Measurements from ENCODE around the gene MAG. TPM values are rescaled to one million over a fixed set of nuclear protein-coding genes. Genes with fewer than 3 reads are reported as not detected.

The MAG gene
- total RNA-seq, 1 experiment from 2014 or later, result not detected

DNA sequence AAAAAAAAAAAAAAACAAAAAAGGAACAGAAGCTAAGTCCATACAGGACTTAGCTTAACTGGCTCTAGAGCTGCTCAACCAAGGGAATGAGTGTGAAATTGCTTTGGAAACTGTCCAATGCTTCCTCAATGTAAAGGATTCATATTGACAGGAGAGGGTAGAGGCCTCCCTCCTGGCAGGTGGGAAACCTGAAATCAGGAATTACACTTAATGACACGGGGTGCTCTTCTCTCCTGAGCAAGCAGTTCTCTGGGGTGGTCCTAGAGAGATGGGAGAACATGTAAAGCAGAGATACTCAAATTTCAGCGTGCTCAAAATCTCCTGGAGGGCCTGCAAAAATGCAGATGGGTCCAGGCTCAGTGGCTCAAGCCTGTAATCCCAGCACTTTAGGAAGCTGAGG is 3.6 kb upstream of the MAG start:
- TF ChIP-seq, protein P1, sequence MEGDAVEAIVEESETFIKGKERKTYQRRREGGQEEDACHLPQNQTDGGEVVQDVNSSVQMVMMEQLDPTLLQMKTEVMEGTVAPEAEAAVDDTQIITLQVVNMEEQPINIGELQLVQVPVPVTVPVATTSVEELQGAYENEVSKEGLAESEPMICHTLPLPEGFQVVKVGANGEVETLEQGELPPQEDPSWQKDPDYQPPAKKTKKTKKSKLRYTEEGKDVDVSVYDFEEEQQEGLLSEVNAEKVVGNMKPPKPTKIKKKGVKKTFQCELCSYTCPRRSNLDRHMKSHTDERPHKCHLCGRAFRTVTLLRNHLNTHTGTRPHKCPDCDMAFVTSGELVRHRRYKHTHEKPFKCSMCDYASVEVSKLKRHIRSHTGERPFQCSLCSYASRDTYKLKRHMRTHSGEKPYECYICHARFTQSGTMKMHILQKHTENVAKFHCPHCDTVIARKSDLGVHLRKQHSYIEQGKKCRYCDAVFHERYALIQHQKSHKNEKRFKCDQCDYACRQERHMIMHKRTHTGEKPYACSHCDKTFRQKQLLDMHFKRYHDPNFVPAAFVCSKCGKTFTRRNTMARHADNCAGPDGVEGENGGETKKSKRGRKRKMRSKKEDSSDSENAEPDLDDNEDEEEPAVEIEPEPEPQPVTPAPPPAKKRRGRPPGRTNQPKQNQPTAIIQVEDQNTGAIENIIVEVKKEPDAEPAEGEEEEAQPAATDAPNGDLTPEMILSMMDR (IDR thresholded peaks at IDR 0.05; ENCODE audit: unreplicated experiment), result no peak
- CTCF ChIA-PET, result interaction anchor here (0.6 kb wide), 1 partner anchor 184 kb away, joined by 3 read pairs; no protein-coding TSS in a partner anchor
- H3K4me3 Mint-ChIP-seq (ENCODE audit: unreplicated experiment), result no peak overlapping the region
- no TSS peak for BruUV-seq (replicated peaks)
- no peak for DNase-seq (ENCODE audit: unreplicated experiment)
- no peak overlapping the region for H3K27ac Mint-ChIP-seq (ENCODE audit: low read depth, unreplicated experiment)
- H3K27me3 Mint-ChIP-seq (ENCODE audit: insufficient read depth, unreplicated experiment), result peaks cover 49% of the 10 kb centered on the region
- no peaks in the 10 kb centered on the region for H3K9me3 Mint-ChIP-seq (ENCODE audit: unreplicated experiment)
- intact Hi-C loops (cut with micrococcal nuclease), result no loop called here
- POLR2A ChIA-PET, result no interaction called here
- no peaks in the 10 kb centered on the region for H3K36me3 Mint-ChIP-seq (ENCODE audit: insufficient read depth, unreplicated experiment)
- H3K4me1 Mint-ChIP-seq (ENCODE audit: insufficient read depth, unreplicated experiment), result no peaks in the 10 kb centered on the region

DNA sequence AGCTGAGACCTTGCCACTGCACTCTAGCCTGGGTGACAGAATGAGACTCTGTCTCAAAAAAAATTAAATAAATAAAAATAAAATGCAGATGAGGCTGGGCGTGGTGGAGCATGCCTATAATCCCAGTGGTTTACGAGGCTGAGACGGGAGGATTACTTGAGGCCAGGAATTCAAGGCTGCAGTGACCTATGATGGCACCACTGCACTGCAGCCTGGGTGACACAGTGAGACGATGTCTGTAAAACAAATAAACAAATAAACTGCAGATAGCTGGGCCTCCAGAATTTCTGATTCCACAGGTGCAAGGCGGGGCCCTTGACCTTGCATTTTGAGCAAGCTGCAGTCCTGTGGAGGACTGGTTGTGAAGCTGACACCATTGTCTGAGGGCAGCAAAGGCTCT is 3.1 kb upstream of the MAG start:
- intact Hi-C loops (cut with micrococcal nuclease), result no loop called here
- Mint-ChIP-seq H3K27ac (ENCODE audit: low read depth, unreplicated experiment) (no peak overlapping the region), H3K4me3 (ENCODE audit: unreplicated experiment) (no peak overlapping the region), H3K4me1 (ENCODE audit: insufficient read depth, unreplicated experiment) (no peaks in the 10 kb centered on the region), H3K36me3 (ENCODE audit: insufficient read depth, unreplicated experiment) (no peaks in the 10 kb centered on the region), H3K9me3 (ENCODE audit: unreplicated experiment) (no peaks in the 10 kb centered on the region), H3K27me3 (ENCODE audit: insufficient read depth, unreplicated experiment) (peaks cover 49% of the 10 kb centered on the region)
- DNase-seq (ENCODE audit: unreplicated experiment), result no peak
- POLR2A ChIA-PET, result no interaction called here
- no TSS peak for BruUV-seq (replicated peaks)
- CTCF ChIA-PET, result interaction anchor here (0.6 to 0.7 kb wide), 3 partner anchors 40 to 184 kb away, joined by 3 read pairs; no protein-coding TSS in a partner anchor
- TF ChIP-seq, protein P1 (IDR thresholded peaks at IDR 0.05; ENCODE audit: unreplicated experiment), result no peak

DNA sequence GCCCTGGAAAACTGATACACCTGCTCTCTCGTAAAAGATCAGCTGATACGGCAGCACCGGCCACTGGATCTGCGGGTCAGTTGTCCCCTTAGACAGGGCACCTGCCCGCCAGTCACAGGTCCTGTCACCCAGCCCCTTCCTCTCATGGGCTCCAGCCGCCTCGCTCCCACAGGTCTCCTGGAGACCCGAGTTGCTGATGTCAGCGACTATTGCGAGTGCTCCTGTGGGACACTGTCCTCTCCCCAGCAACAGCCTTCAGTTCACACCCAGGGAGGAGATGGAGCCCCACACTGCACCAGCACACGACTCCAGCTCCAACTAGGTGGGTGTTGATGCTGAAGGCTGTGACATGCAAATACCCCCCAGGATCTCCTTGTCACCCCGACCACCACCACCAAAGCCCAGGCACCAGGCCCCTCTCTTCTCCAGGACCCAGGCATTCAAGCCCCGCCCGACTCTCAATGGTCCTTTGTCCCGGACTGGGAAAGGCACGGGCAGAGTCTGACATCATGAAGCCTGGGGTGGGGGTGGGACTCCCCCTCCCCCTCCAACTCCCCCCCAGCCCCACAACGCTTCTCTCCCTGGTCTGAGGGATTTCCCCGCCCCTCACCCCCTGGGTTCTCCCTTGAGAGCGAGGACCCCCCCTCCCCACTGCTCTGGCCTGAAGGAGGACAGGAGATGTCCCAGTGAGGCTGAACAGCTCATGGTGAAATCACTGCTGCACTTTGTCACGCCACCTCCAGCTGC is 1.4 kb upstream of the MAG start:
- no peak for DNase-seq (ENCODE audit: unreplicated experiment)
- Mint-ChIP-seq H3K27me3 (ENCODE audit: insufficient read depth, unreplicated experiment) (peaks cover 47% of the 10 kb centered on the region), H3K9me3 (ENCODE audit: unreplicated experiment) (no peaks in the 10 kb centered on the region), H3K27ac (ENCODE audit: low read depth, unreplicated experiment) (no peak overlapping the region), H3K36me3 (ENCODE audit: insufficient read depth, unreplicated experiment) (no peaks in the 10 kb centered on the region), H3K4me3 (ENCODE audit: unreplicated experiment) (no peak overlapping the region), H3K4me1 (ENCODE audit: insufficient read depth, unreplicated experiment) (no peaks in the 10 kb centered on the region)
- intact Hi-C loops (cut with micrococcal nuclease), result no loop called here
- CTCF ChIA-PET, result interaction anchor here (1.3 kb wide), 1 partner anchor 10 kb away, joined by 4 read pairs; no protein-coding TSS in a partner anchor
- POLR2A ChIA-PET, result no interaction called here
- no TSS peak for BruUV-seq (replicated peaks)
- TF ChIP-seq, protein P1 (IDR thresholded peaks at IDR 0.05; ENCODE audit: unreplicated experiment), result no peak

DNA sequence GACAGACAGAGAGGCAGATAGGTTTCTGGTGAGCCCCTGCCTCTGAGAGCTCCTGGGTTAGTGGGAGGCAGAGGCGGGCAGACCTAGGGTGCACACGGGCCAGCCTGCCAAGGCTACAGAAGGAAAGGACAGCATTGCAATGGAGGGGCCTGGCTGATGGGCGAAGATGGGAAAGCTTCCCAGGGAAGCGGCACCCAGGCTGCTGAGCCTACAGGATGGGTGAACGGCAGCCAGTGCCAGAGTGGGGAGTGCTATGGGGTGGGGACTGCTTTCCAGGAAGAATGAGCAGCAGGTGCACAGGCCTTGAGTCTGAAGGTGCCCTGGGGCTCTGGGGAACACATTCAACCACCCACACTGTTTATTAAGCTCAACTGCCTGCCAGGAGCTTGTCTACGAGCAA is 702 bp upstream of the MAG start:
- H3K27ac Mint-ChIP-seq (ENCODE audit: low read depth, unreplicated experiment), result no peak overlapping the region
- H3K9me3 Mint-ChIP-seq (ENCODE audit: unreplicated experiment), result no peaks in the 10 kb centered on the region
- CTCF ChIA-PET, result interaction anchor here (0.7 to 1.3 kb wide), 2 partner anchors 10 to 13 kb away, joined by 3 to 4 read pairs; no protein-coding TSS in a partner anchor
- TF ChIP-seq, protein P1 (IDR thresholded peaks at IDR 0.05; ENCODE audit: unreplicated experiment), result no peak
- H3K4me1 Mint-ChIP-seq (ENCODE audit: insufficient read depth, unreplicated experiment), result no peaks in the 10 kb centered on the region
- POLR2A ChIA-PET, result no interaction called here
- no peak for DNase-seq (ENCODE audit: unreplicated experiment)
- peaks cover 47% of the 10 kb centered on the region for H3K27me3 Mint-ChIP-seq (ENCODE audit: insufficient read depth, unreplicated experiment)
- no peaks in the 10 kb centered on the region for H3K36me3 Mint-ChIP-seq (ENCODE audit: insufficient read depth, unreplicated experiment)
- no peak overlapping the region for H3K4me3 Mint-ChIP-seq (ENCODE audit: unreplicated experiment)
- no TSS peak for BruUV-seq (replicated peaks)
- intact Hi-C loops (cut with micrococcal nuclease), result no loop called here

Data from MCF 10A (cell line).